Measurements from ENCODE around the gene PTPN6. TPM values are rescaled to one million over a fixed set of nuclear protein-coding genes. Genes with fewer than 3 reads are reported as not detected.
A peak's percentile ranks its signal among the peaks of the same experiment; 100 is the strongest.

Gene PTPN6
- total and polyA plus RNA-seq, 9 of the 15 experiments (the other 6 are each of a cell fraction or from before 2014, with no cell fraction given), result 1.5 to 5.1 (median 3.9) TPM

DNA sequence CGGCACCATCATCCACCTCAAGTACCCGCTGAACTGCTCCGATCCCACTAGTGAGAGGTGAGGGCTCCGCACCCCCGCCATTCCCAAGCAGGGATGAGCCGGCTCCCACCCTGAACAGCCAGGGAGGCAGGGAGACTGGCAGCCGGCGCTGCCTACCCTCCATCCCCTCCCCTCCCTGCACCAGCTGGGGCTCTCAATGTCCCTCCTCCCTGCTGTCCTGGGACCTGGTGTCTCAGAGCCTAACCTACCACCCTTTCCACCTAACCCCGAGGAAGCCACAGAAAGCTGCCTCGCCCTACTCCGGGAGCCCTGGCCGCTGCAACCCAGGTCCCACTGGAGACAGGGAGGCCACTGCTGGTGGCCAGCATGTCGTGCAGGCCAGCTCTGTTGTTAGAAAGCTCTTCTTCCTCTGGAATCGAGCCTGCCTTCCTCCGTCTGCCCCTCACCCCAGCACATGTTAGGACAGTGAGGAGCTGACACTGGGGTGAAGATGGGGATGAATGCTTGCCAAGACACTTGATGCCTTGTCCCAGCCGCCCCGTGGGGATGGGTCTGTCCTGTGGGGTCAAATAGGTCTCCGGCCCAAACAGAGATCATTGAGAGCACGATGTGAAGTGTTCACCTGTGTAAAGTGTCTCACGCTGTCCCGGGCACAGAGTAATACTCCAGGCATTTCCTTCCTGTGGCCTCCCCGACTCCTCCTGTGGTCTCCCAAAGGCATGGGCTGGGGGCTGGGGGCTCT is 1.1 kb downstream of the PTPN6 start:
- FAIRE-seq (no peak), ATAC-seq (no peak), DNase-seq (ENCODE audit: extremely low read depth in 1 of 4, low spot score in 3 of 4) (no peak)
- Histone ChIP-seq H3K4me1 (replicated peaks in 1 of 2; ENCODE audit: control insufficient read depth in 2 of 2, insufficient read depth in 2 of 2, low read length in 2 of 2) (peaks cover 8 to 54% of the 10 kb centered on the region in 2 experiments), H3K9me1 (ENCODE audit: control insufficient read depth, insufficient read depth, low read length) (no peaks in the 10 kb centered on the region), H3K27ac (ENCODE audit: extremely low read depth, low read depth, low read length) (no peak overlapping the region), H3K4me3 (no peak overlapping the region), H3K27me3 (ENCODE audit: control insufficient read depth in 2 of 2, insufficient read depth in 2 of 2, low read length in 2 of 2) (no peaks in the 10 kb centered on the region), H3K4me2 (ENCODE audit: insufficient read depth, low read length) (no peak overlapping the region), H2AFZ (ENCODE audit: low read depth, low read length) (no peak overlapping the region), H3K36me3 (ENCODE audit: control insufficient read depth, insufficient read depth, low read length) (no peaks in the 10 kb centered on the region), H3K9ac (ENCODE audit: insufficient read depth in 1 of 2, low read depth in 2 of 2, low read length in 2 of 2) (peak overlapping the region in 1 of 2 experiments; percentile 78; a peak in 2 of 4 replicates), H3K79me2 (ENCODE audit: control insufficient read depth, insufficient read depth, low read length) (no peaks in the 10 kb centered on the region), H3K9me3 (replicated peaks; ENCODE audit: control insufficient read depth, insufficient read depth, low read depth, low read length) (no peaks in the 10 kb centered on the region), H4K20me1 (replicated peaks; ENCODE audit: control insufficient read depth, insufficient read depth, low read length) (no peaks in the 10 kb centered on the region)
- CTCF ChIA-PET (ENCODE audit: low intra/inter-chr PET ratio), result interaction anchor here (0.5 kb wide), 1 partner anchor 21 kb away, joined by 5 read pairs; no protein-coding TSS in a partner anchor
- in situ Hi-C loops (cut with MboI), result no loop called here
- POLR2A ChIA-PET, result interaction anchor here (0.7 to 1.2 kb wide), 2 partner anchors 9 to 31 kb away, joined by 3 read pairs; no protein-coding TSS in a partner anchor
- WGBS (ENCODE audit: insufficient coverage, low coverage, missing lambda C conversion rate), result 84% methylated on average over 9 of the region's 22 CpGs
- no TSS peak for BruUV-seq (replicated peaks)
- intact Hi-C loops (cut with micrococcal nuclease), result no loop called here
- TF ChIP-seq TEAD1 (CRISPR knock-in tag; IDR thresholded peaks at IDR 0.05), result no peak
- TF ChIP-seq USF1 (CRISPR knock-in tag; IDR thresholded peaks at IDR 0.05), result no peak
- TF ChIP-seq PCBP1 (IDR thresholded peaks at IDR 0.05; ENCODE audit: low read depth, low read length, poor library complexity, severe bottlenecking), result no peak
- TF ChIP-seq U2AF1 (optimal IDR thresholded peaks at IDR 0.05; ENCODE audit: low read depth, low read length), result no peak
- no peak for TF ChIP-seq MTA1 (IDR thresholded peaks at IDR 0.05; ENCODE audit: borderline replicate concordance)
- no peak for TF ChIP-seq SLC30A9 (CRISPR knock-in tag; IDR thresholded peaks at IDR 0.05)
- TF ChIP-seq, protein P1, sequence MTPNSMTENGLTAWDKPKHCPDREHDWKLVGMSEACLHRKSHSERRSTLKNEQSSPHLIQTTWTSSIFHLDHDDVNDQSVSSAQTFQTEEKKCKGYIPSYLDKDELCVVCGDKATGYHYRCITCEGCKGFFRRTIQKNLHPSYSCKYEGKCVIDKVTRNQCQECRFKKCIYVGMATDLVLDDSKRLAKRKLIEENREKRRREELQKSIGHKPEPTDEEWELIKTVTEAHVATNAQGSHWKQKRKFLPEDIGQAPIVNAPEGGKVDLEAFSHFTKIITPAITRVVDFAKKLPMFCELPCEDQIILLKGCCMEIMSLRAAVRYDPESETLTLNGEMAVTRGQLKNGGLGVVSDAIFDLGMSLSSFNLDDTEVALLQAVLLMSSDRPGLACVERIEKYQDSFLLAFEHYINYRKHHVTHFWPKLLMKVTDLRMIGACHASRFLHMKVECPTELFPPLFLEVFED (CRISPR knock-in tag; conservative IDR thresholded peaks at IDR 0.05), result no peak
- no peak for TF ChIP-seq NFRKB (IDR thresholded peaks at IDR 0.05; ENCODE audit: low read depth)

All from K562 (cell line).